Heart left ventricle (tissue), 16 donors: ENCODE data around the gene RSU1. TPM values are rescaled to one million over a fixed set of nuclear protein-coding genes. Genes with fewer than 3 reads are reported as not detected.

Experiments
- ATAC-seq, 4 donors: fragments of 200-7000 bp; cut with Tn5 transposase; one replicate each; pipeline ENCODE4 v1.9.1; 2020 to 2022; ENCODE audit warnings: moderate library complexity in 4 of 4, mild to moderate bottlenecking in 3 of 4, moderate number of reproducible peaks in 1 of 4
- DNase-seq, 5 donors: peaks; one replicate each; pipeline ENCODE4 v3.0.0-alpha.2; 2020
- H3K27ac ChIP-seq, 12 donors: fragments of 200-600 bp; sonication (generic) in 4 of 12; one replicate each; pipeline versions ENCODE4 v1.5.0 to v1.8.0; 2016 to 2022; ENCODE audit warnings: mild to moderate bottlenecking in 2 of 12
- H3K27me3 ChIP-seq, 9 donors: fragments of 200-600 bp; sonication (generic) in 2 of 9; one replicate each; pipeline versions ENCODE4 v1.5.1 to v1.8.0; 2016 to 2022; ENCODE audit warnings: mild to moderate bottlenecking in 3 of 9
- H3K36me3 ChIP-seq, 9 donors: fragments of 200-600 bp; sonication (generic) in 2 of 9; one replicate each; pipeline versions ENCODE4 v1.5.0 to v1.8.0; 2018 to 2022; ENCODE audit warnings: mild to moderate bottlenecking in 2 of 9
- H3K4me1 ChIP-seq, 12 donors: fragments of 200-600 bp; sonication (generic) in 4 of 12; one replicate each; pipeline versions ENCODE4 v1.5.0 to v1.8.0; 2016 to 2022; ENCODE audit warnings: mild to moderate bottlenecking in 3 of 12
- H3K4me3 ChIP-seq, 12 donors: fragments of 200-600 bp; sonication (generic) in 4 of 12; one replicate each; pipeline versions ENCODE4 v1.5.0 to v1.8.0; 2017 to 2022; ENCODE audit warnings: mild to moderate bottlenecking in 9 of 12, moderate library complexity in 4 of 12
- H3K9me3 ChIP-seq, 12 donors: fragments of 200-600 bp; sonication (generic) in 4 of 12; one replicate each; pipeline versions ENCODE4 v1.5.0 to v1.8.0; 2016 to 2022; ENCODE audit warnings: mild to moderate bottlenecking in 1 of 12
- POLR2A ChIP-seq, 2 donors: fragments of 450-650 bp; IDR thresholded peaks; one replicate each; pipeline ENCODE4 v1.6.1; 2017; ENCODE audit warnings: antibody characterized with exemption in 2 of 2, mild to moderate bottlenecking in 2 of 2, moderate library complexity in 2 of 2
- WGBS, 4 donors: extraction: QIAGEN DNeasy Blood & Tissue Kit in 2 of 4; methylation state at CpG; one replicate each; pipeline versions ENCODE4 v1.1.5 to v1.1.7; 2013 to 2018; 5-methylcytosine and 5-hydroxymethylcytosine counted together
- intact Hi-C, 10 donors: fragments of 100-400 bp; cut with DNase I; formaldehyde crosslinking; loops; one replicate each; pipeline versions ENCODE4 v1.11.1 to v1.14.2; 2022
- polyA plus RNA-seq, 2 donors: library from polyadenylated mRNA; stranded (reverse); fragments of 200-250 nt; gene quantifications; one replicate each; pipeline ENCODE4 v1.2.3, GENCODE V29; 2013
- total RNA-seq, 9 donors: library from RNA; depleted of rRNA in 2 of 9; stranded (reverse); fragments of >200 nt in 2 of 9; fragmentation: NEBNext Ultra II Directional in 3 of 9; extraction: Animal tissue kit (Norgen Biotek cat#: 25700) in 3 of 9; gene quantifications; one replicate each; pipeline versions ENCODE4 v1.1.0 to v1.2.4, GENCODE V29; 2016 to 2023
- TF ChIP-seq, protein P1 (sequence below), 12 donors: fragments of 200-600 bp; sonication (generic) in 4 of 12; IDR thresholded peaks; one replicate each; pipeline versions ENCODE4 v1.5.0 to v1.8.0; 2018 to 2022; ENCODE audit warnings: antibody characterized with exemption in 12 of 12, mild to moderate bottlenecking in 5 of 12
- donor health status: ischemic (EF 13 %, LVEDD 7.1; RV severe dilation, severe dysfunction).
- donor health status: healthy with polysubstance abuse.
- donor health status: DM: no; HTN: yes; CAD: no.
- donor health status: DM: no; HTN: no; CAD: no.
- donor health status: ischemic (EF 25% LVEDD 6.9; RV normal size, moderate dysfunction).
- donor health status: ischemic (EF 25% LVEDD 5.7; RV mildly dilated, moderate dysfunction).
- donor health status: healthy.
- donor health status: DM: yes; HTN: yes; CAD: no.
- donor health status: ischemic (EF 35%, LVEDD 5.7; RV mildly dilated, moderate dysfunction).
- donor health status: nonischemic (EF 11% LVEDD 7.7; RV severe dilation, severe dysfunction).
- donor health status: DM: yes; HTN: yes; CAD: no.
- donor health status: PGD.
- donor health status: ischemic (EF 29% LVEDD 5.4; RV normal size, mild dysfunction).
- donor health status: nonischemic (EF 23%, LVEDD 6.1; RV moderate dilation, normal function).

RSU1 gene
- total and polyA plus RNA-seq, 11 donors, result 29.6 to 84.1 (median 53.0) TPM

DNA sequence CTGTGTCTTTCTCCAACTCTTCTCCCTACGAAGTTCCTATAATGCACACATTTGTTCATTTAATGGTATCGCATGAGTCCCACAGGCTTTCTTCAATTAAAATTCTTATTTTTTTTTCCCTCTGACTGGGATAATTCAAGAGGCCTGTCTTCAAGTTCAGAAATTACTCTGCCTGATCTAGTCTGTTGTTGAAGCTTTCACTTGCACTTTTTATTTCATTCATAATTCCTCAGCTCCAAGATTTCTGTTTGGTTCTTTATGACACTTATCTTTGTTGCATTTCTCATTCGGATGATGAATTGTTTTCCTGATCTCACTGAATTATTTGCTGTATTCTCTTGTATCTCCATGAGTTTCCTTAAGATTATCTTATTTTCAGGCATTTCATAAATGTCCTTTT is 103.9 kb downstream of the RSU1 start:
- DNase-seq (no peak), ATAC-seq (no peak)
- H3K36me3 ChIP-seq, result no peaks in the 10 kb centered on the region
- intact Hi-C loops, result no loop called here
- no peak overlapping the region for H3K27ac ChIP-seq
- H3K9me3 ChIP-seq, result peaks cover 0 to 29% (median 12%) of the 10 kb centered on the region in 12 donors
- WGBS, 4 donors, result 96 to 99% (median 98%) methylated on average over 3 of the region's 3 CpGs
- H3K4me1 ChIP-seq, result peaks cover 0 to 10% (median 0%) of the 10 kb centered on the region in 12 donors
- H3K27me3 ChIP-seq, result no peaks in the 10 kb centered on the region
- H3K4me3 ChIP-seq, result no peak overlapping the region
- TF ChIP-seq, protein P1, sequence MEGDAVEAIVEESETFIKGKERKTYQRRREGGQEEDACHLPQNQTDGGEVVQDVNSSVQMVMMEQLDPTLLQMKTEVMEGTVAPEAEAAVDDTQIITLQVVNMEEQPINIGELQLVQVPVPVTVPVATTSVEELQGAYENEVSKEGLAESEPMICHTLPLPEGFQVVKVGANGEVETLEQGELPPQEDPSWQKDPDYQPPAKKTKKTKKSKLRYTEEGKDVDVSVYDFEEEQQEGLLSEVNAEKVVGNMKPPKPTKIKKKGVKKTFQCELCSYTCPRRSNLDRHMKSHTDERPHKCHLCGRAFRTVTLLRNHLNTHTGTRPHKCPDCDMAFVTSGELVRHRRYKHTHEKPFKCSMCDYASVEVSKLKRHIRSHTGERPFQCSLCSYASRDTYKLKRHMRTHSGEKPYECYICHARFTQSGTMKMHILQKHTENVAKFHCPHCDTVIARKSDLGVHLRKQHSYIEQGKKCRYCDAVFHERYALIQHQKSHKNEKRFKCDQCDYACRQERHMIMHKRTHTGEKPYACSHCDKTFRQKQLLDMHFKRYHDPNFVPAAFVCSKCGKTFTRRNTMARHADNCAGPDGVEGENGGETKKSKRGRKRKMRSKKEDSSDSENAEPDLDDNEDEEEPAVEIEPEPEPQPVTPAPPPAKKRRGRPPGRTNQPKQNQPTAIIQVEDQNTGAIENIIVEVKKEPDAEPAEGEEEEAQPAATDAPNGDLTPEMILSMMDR (IDR thresholded peaks at IDR 0.05), result no peak
- TF ChIP-seq POLR2A (IDR thresholded peaks at IDR 0.05), result no peak

DNA sequence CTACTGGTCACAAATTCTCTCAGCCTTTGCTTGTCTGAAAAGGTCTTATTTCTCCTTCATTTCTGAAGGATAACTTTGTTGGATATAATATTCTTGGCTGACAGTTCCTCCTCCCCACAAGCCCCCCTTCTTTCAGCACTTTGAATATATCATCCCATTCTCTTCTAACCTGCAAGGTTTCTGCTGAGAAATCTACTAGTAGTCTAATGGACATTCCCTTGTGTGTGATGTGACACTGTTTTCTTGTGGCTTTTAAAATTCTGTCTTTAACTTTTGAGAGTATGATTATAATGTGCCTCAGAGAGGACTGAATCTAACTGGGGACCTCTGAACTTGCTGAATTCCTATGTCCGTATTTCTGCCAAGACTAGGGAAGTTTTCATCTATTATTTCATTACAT is 104.3 kb downstream of the RSU1 start:
- intact Hi-C loops, result no loop called here
- Histone ChIP-seq H3K27ac (no peak overlapping the region), H3K9me3 (peaks cover 0 to 29% (median 12%) of the 10 kb centered on the region in 12 donors), H3K4me1 (peaks cover 0 to 6% (median 0%) of the 10 kb centered on the region in 12 donors), H3K27me3 (no peaks in the 10 kb centered on the region), H3K36me3 (no peaks in the 10 kb centered on the region), H3K4me3 (no peak overlapping the region)
- 89 to 100% (median 96%) methylated on average over 1 of the region's 1 CpG for WGBS, 4 donors
- ATAC-seq (no peak), DNase-seq (no peak)
- TF ChIP-seq POLR2A (IDR thresholded peaks at IDR 0.05), result no peak
- TF ChIP-seq, protein P1 (IDR thresholded peaks at IDR 0.05), result no peak

DNA sequence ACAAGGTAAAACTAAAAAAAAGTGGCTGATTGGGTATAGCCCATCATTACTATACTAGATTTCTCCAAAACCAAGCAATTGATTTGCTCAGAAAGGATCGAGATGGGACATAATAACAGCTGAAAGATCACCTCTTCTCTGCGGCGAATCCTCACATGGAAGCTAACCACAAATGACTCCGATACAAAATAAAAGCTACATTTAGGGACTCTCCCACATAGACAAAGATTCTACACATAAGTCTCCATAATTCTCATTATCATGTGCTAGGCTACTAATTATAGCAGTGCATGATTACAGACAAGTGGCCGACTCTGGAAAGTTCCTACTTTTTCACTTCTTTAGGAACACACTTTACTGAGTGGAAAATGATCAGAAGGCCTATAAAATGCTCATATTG is 116.9 kb downstream of the RSU1 start:
- H3K4me1 ChIP-seq, result no peaks in the 10 kb centered on the region
- peaks cover 0 to 4% (median 0%) of the 10 kb centered on the region in 9 donors for H3K36me3 ChIP-seq
- peaks cover 0 to 3% (median 0%) of the 10 kb centered on the region in 12 donors for H3K9me3 ChIP-seq
- intact Hi-C loops, result no loop called here
- H3K27me3 ChIP-seq, result no peaks in the 10 kb centered on the region
- ATAC-seq (no peak), DNase-seq (no peak)
- TF ChIP-seq, protein P1 (IDR thresholded peaks at IDR 0.05), result no peak
- TF ChIP-seq POLR2A (IDR thresholded peaks at IDR 0.05), result no peak
- WGBS, 4 donors, result 78 to 82% (median 78%) methylated on average over 5 of the region's 5 CpGs
- no peak overlapping the region for H3K4me3 ChIP-seq
- no peak overlapping the region for H3K27ac ChIP-seq

DNA sequence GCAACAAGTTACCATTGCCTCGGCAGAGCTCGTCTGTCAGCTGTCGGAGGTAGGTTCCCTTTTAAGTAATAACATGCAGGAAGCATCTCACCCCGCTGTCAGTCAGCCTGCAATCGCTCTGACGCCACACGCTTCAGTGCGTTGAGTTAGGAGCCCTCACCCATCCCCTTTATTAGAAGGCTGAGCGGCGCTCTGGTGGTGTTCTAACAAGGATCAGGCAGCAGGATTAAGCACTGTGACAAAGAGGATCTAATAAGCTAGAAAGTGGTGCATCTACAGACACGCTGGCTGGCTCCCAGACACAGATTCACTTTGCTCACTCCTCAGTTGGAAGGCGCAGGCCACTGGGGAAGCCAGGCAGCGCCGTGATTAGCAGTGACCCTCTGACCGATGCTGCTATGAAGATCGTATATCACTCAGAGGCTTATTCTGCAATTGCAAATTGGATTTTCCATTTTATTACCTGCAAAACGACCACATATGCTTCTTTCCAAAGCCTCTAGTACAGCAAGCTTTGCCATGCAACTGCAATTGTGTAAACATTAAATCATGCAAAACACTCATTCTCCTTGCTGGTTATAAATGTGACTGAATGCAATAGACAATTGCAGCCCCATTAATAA is 117.7 kb downstream of the RSU1 start:
- Histone ChIP-seq H3K4me1 (no peaks in the 10 kb centered on the region), H3K4me3 (no peak overlapping the region), H3K27me3 (no peaks in the 10 kb centered on the region), H3K27ac (no peak overlapping the region), H3K36me3 (peaks cover 0 to 9% (median 0%) of the 10 kb centered on the region in 9 donors), H3K9me3 (peaks cover 0 to 3% (median 0%) of the 10 kb centered on the region in 12 donors)
- TF ChIP-seq, protein P1 (IDR thresholded peaks at IDR 0.05), result no peak
- no peak for TF ChIP-seq POLR2A (IDR thresholded peaks at IDR 0.05)
- ATAC-seq (no peak), DNase-seq (no peak)
- intact Hi-C loops, result loop anchor here in 1 of 10 donors (10.0 kb wide), 1 partner anchor 155 kb away; no protein-coding TSS in a partner anchor
- 90 to 94% (median 92%) methylated on average over 17 of the region's 17 CpGs for WGBS, 4 donors
